HEK293 (cell line): ENCODE results near the gene GPR141.

Experiments used
- TRIM28 ChIP-seq: IDR thresholded peaks from 2 replicates; pipeline ENCODE4 v1.6.1; 2011; ENCODE audit warnings: low read length, control low read depth, borderline replicate concordance
- ZBTB6 ChIP-seq: fragments of 450-650 bp; formaldehyde crosslinking; IDR thresholded peaks from 2 replicates; pipeline ENCODE4 v1.5.1; 2017; ENCODE audit warnings: missing biosample characterization, missing genetic modification characterization
- ZEB2 ChIP-seq: fragments of 450-650 bp; formaldehyde crosslinking; IDR thresholded peaks from 2 replicates; pipeline ENCODE4 v1.5.1; 2016; ENCODE audit warnings: missing biosample characterization, missing genetic modification characterization
- ZNF174 ChIP-seq: fragments of 450-650 bp; formaldehyde crosslinking; IDR thresholded peaks from 2 replicates; pipeline ENCODE4 v1.5.0; 2017; ENCODE audit warnings: missing biosample characterization, mild to moderate bottlenecking, missing genetic modification characterization
- ZNF544 ChIP-seq: fragments of 450-650 bp; formaldehyde crosslinking; IDR thresholded peaks from 2 replicates; pipeline ENCODE4 v1.5.0; 2017; ENCODE audit warnings: missing biosample characterization, missing genetic modification characterization
- ZNF792 ChIP-seq: fragments of 450-650 bp; formaldehyde crosslinking; IDR thresholded peaks from 2 replicates; pipeline ENCODE4 v1.5.1; 2016; ENCODE audit warnings: missing biosample characterization, missing genetic modification characterization
- TF ChIP-seq, protein P1 (sequence below): fragments of 450-650 bp; formaldehyde crosslinking; IDR thresholded peaks from 2 replicates; pipeline ENCODE4 v1.5.1; 2016; ENCODE audit warnings: missing biosample characterization, missing genetic modification characterization

- TF ChIP-seq ZBTB6 = no peak
- TF ChIP-seq, protein P1, sequence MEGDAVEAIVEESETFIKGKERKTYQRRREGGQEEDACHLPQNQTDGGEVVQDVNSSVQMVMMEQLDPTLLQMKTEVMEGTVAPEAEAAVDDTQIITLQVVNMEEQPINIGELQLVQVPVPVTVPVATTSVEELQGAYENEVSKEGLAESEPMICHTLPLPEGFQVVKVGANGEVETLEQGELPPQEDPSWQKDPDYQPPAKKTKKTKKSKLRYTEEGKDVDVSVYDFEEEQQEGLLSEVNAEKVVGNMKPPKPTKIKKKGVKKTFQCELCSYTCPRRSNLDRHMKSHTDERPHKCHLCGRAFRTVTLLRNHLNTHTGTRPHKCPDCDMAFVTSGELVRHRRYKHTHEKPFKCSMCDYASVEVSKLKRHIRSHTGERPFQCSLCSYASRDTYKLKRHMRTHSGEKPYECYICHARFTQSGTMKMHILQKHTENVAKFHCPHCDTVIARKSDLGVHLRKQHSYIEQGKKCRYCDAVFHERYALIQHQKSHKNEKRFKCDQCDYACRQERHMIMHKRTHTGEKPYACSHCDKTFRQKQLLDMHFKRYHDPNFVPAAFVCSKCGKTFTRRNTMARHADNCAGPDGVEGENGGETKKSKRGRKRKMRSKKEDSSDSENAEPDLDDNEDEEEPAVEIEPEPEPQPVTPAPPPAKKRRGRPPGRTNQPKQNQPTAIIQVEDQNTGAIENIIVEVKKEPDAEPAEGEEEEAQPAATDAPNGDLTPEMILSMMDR (tag by site-specific recombination) = no peak
- no peak for TF ChIP-seq TRIM28
- TF ChIP-seq ZNF174 (tag by site-specific recombination) = no peak
- no peak for TF ChIP-seq ZEB2 (tag by site-specific recombination)
- TF ChIP-seq ZNF792 (tag by site-specific recombination) = no peak
- no peak for TF ChIP-seq ZNF544 (tag by site-specific recombination)
Observed at GRCh38 chr7:37683246-37684120, at the start of gene GPR141.
